HFFc6 (cell line): ENCODE measurements around the gene DEAF1. TPM values are rescaled to one million over a fixed set of nuclear protein-coding genes. Genes with fewer than 3 reads are reported as not detected.

Experiments used
- DNase-seq: peaks from one replicate; pipeline ENCODE4 v3.0.0-alpha.2; 2018
- H3K27ac Mint-ChIP-seq: 2 replicates; pipeline ENCODE4 v1.8.0; 2020; ENCODE audit warnings: mild to moderate bottlenecking, mixed read lengths
- H3K27me3 Mint-ChIP-seq: 2 replicates; pipeline ENCODE4 v1.8.0; 2021; ENCODE audit warnings: mild to moderate bottlenecking, moderate library complexity, mixed read lengths; ENCODE audit not compliant: insufficient read depth
- H3K36me3 Mint-ChIP-seq: 2 replicates; pipeline ENCODE4 v1.8.0; 2021; ENCODE audit warnings: low read depth, mixed read lengths
- H3K4me1 Mint-ChIP-seq: 2 replicates; pipeline ENCODE4 v1.8.0; 2020; ENCODE audit warnings: low read depth, mixed read lengths
- H3K4me3 Mint-ChIP-seq: 2 replicates; pipeline ENCODE4 v1.8.0; 2020; ENCODE audit warnings: mild to moderate bottlenecking, moderate library complexity, mixed read lengths
- H3K9me3 Mint-ChIP-seq: 2 replicates; pipeline ENCODE4 v1.8.0; 2020; ENCODE audit warnings: mild to moderate bottlenecking, mixed read lengths
- total RNA-seq, 6 experiments: library from RNA; stranded (reverse); fragmentation: NEBNext Ultra II Directional; extraction: Animal tissue kit (Norgen Biotek cat#: 25700); gene quantifications; 2 replicates in 1 of 6; 3 replicates in 5 of 6; pipeline ENCODE4 v1.2.3, GENCODE V29; 2021
- TF ChIP-seq, protein P1 (sequence below): fragments of 200-600 bp; sonication (generic); IDR thresholded peaks from 2 replicates; pipeline ENCODE4 v1.5.0; 2021; ENCODE audit warnings: antibody characterized with exemption, mild to moderate bottlenecking

The DEAF1 gene
- total RNA-seq, 6 experiments from 2014 or later = 32.2 to 48.1 (median 34.6) TPM

DNA sequence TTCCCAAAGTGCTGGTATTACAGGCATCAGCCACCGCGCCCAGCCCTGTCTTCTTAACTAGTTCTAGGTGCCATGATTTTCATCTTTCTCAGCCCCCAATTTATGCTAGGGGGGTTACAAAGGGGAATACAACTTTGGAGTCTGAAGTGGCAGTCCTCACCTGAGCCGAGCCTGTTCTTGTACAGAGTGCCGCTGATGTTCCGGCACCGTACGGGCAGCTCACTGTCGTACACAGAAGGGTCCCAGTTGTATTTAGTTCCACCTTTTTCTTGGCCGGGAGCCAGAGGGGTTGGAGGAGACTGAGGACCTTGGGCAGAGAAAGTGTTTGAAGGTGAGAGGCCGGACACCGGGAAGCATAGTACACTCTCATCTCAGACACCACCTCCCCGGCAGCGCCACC is 7.3 kb downstream of the DEAF1 start:
- no peak overlapping the region for H3K4me3 Mint-ChIP-seq
- TF ChIP-seq, protein P1, sequence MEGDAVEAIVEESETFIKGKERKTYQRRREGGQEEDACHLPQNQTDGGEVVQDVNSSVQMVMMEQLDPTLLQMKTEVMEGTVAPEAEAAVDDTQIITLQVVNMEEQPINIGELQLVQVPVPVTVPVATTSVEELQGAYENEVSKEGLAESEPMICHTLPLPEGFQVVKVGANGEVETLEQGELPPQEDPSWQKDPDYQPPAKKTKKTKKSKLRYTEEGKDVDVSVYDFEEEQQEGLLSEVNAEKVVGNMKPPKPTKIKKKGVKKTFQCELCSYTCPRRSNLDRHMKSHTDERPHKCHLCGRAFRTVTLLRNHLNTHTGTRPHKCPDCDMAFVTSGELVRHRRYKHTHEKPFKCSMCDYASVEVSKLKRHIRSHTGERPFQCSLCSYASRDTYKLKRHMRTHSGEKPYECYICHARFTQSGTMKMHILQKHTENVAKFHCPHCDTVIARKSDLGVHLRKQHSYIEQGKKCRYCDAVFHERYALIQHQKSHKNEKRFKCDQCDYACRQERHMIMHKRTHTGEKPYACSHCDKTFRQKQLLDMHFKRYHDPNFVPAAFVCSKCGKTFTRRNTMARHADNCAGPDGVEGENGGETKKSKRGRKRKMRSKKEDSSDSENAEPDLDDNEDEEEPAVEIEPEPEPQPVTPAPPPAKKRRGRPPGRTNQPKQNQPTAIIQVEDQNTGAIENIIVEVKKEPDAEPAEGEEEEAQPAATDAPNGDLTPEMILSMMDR = no peak
- peaks cover 8% of the 10 kb centered on the region for H3K4me1 Mint-ChIP-seq
- peaks cover 39% of the 10 kb centered on the region for H3K36me3 Mint-ChIP-seq
- no peak for DNase-seq
- no peaks in the 10 kb centered on the region for H3K9me3 Mint-ChIP-seq
- no peaks in the 10 kb centered on the region; the same call in 1 of the 2 replicates for H3K27me3 Mint-ChIP-seq
- H3K27ac Mint-ChIP-seq = no peak overlapping the region

DNA sequence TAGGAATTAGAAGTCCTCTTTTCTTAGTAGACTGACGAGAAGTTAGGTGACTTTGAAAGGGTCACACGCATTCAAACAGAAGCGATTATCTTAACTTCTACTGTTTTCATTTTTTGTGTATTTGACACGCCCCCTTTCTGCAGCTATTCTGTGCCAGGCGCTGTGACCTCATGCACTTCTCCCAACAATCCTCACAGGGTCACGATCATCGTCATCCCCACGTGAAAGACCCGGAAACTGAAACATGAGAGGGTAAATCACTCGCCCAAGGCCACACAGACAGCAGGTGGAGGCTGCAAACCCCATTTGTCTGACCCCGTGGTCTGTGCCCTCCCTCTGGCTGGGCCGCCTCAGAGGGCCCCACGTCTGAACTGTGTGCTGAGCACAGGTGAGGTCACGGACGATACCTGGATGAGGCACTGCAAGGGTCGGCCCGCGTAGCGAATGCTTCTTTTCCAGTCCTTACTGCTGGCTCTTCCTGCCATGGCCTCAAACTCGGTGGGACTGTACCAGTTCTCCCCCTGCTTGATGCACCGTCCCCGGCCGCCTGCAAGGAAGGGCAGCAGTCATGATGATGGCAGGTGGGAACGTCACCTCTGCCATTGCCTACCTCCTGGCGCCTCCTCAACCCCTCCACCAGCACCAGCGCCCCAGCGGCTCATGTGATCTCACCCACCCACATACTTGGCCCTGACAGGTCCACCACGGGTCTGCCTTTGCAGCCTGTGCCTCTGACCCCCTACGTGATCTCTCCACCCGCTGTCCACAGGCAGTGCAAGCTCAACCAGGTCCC is 8.4 kb downstream of the DEAF1 start:
- Mint-ChIP-seq H3K27ac (no peak overlapping the region), H3K27me3 (no peaks in the 10 kb centered on the region; the same call in 1 of the 2 replicates), H3K36me3 (peaks cover 41% of the 10 kb centered on the region), H3K4me1 (no peaks in the 10 kb centered on the region), H3K9me3 (no peaks in the 10 kb centered on the region), H3K4me3 (no peak overlapping the region)
- DNase-seq = no peak
- TF ChIP-seq, protein P1 = no peak

DNA sequence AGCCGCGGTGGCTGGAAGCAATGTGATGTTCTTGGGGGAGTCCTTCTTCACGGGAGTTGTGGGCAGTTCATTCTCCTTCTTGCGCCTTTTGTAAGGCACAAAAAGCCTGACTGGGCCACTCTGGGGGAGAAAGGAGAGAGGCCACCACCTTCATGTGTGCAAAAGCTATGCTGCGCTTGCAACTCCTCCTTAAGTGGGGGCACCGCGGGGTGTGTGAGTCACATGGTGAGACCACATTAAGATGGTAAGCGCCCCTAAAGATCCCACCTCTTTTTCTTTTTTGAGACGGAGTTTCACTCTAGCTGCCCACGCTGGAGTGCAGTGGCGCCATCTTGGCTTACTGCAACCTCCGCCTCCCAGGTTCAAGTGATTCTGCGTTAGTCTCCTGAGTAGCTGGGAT is 14.1 kb downstream of the DEAF1 start:
- peaks cover 27% of the 10 kb centered on the region for H3K36me3 Mint-ChIP-seq
- H3K27ac Mint-ChIP-seq = no peak overlapping the region
- TF ChIP-seq, protein P1 = no peak
- no peaks in the 10 kb centered on the region for H3K4me1 Mint-ChIP-seq
- no peak overlapping the region for H3K4me3 Mint-ChIP-seq
- DNase-seq = no peak
- H3K9me3 Mint-ChIP-seq = no peaks in the 10 kb centered on the region
- no peaks in the 10 kb centered on the region; the same call in 1 of the 2 replicates for H3K27me3 Mint-ChIP-seq

DNA sequence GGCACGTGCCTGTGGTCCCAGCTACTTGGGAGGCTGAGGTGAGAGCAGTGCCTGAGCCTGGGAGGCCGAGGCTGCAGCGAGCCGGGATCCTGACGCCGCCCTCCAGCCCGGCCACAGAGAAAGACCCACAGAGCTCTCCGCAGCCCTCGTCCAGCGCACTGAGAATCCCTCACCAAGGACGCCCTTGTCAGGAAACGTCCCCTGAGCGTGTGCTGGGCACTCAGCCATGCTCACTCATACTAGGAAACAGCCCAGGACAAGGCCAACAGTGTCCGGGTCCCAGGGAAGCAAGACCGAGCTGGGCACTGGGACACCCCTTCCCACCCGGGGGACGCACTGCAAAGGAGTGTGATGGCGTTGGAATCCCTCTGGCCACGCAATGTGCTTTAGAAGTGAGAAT is 14.5 kb downstream of the DEAF1 start:
- TF ChIP-seq, protein P1 = no peak
- DNase-seq = no peak
- Mint-ChIP-seq H3K27me3 (no peaks in the 10 kb centered on the region; the same call in 1 of the 2 replicates), H3K4me1 (no peaks in the 10 kb centered on the region), H3K4me3 (no peak overlapping the region), H3K9me3 (no peaks in the 10 kb centered on the region), H3K36me3 (peaks cover 27% of the 10 kb centered on the region), H3K27ac (no peak overlapping the region)

DNA sequence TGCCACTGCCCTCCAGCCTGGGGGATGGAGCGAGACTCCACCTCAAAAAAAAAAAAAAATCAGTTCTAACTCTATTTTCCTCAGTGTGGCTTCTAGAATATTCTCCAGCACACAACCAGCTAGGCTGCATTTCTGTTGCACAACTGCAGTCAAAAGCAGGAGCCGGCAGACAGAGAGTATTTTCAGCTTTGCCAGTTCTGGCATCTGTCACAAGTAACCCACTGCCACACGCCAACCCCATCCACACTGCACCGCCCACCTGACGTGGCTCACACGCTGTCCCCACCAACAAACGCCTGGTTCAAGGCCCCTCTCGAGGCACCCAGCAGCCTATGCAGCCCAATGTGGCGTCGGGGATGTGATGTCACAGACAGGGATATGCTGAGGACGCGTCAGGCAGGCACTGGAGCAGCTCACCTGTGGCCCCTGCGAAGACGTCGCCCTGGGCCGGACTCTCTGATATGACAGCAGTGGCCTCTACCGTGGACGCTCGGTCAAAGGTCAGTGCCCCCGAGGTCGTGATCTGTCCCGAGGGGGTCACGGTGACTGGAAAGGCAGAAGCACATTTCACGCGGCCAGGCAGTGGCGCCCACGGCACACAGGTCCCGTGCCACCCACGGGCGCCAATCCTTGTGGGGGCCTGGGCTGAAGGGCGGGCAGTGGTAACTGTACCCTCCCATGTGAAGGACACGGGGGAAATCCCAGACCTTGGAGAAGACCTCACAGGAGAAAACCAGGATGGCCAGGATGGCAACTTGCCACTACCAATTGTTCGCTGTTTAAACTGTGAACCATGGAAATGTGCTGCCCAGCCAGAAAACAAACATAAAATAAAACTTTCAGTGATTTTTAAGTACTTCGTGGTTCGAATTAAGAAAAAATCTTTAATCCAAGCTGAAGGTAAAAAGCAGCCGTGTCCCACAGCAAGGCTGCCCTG is 15.5 kb downstream of the DEAF1 start:
- Mint-ChIP-seq H3K4me1 (no peaks in the 10 kb centered on the region), H3K27ac (no peak overlapping the region), H3K9me3 (no peaks in the 10 kb centered on the region), H3K4me3 (no peak overlapping the region), H3K36me3 (peaks cover 26% of the 10 kb centered on the region), H3K27me3 (no peaks in the 10 kb centered on the region; the same call in 1 of the 2 replicates)
- DNase-seq = no peak
- TF ChIP-seq, protein P1 = no peak
